ENCODE results near the gene FAAP20.

The FAAP20 gene

DNA sequence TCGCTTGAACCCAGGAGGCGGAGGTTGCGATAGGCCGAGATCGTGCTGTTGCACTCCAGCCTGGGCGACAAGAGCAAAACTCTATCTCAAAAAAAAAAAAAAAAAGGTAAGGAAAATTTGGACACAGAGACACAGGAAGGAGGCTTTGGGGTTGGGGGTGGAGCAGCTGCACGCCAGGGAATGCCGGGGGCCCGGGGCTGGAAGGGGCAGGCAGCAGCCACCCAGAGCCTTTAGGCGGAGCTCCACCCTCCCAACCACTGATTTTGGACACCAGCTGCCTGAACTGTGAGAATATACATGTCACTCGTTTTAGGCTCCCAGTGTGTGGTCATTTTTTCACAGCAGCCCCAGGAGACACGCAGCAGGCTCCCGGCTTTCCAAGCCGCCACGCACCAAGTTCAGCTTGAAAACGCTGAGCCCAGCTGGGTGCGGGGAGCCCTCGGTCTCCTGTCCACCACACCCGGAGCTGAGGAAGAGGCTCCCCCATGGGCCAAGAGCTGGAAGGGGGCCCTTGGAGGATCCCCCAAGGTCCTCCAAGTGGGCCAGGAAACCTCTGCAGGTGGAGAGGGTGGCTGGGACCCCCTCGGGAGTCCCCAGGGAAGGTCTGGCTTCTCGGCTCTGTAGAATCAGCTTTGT lies 5.9 kb upstream of the FAAP20 start:
- in situ Hi-C loops (cut with MboI; ENCODE audit: low pct_unique_long_range_greater_than_20kb, low sequenced_read_pairs): no loop called here

DNA sequence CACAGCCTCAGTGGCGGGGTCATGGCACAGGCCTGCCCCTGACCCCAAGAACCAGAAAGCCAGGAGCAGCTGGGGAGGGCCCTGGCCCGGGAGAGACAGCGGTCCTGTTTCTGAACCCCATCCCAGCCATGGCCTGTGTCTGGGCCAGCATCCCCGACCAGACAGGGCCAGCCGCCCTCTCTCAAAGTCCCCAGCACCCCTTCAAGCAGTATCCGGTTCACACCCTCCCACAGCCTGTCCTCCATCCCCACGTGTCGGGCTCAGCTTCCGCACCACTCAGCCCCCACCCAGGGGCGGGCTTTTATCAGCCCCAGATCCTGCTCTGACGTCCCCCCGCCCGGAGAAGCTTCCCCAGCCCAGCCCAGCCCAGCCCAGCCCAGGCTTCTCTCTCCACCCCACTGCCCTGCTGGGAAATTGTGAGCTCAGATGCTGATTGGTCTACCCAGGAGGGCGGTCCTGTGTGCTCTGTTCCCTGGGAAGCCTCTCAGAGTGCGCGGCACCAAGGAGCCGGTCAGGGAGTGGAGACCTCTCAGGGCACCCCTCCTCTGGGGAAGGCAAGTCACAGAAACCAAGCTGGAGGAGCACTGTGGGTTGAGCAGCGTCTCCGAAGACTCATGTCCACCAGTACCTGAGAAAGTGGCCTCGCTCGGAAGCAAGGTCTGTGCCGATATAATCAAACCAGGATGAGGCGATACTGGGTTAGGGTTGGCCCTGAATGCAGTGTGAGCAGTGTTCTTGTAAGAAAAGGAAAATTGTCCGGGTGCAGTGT lies 4.7 kb upstream of the FAAP20 start:
- in situ Hi-C loops (cut with MboI; ENCODE audit: low pct_unique_long_range_greater_than_20kb, low sequenced_read_pairs): loop anchor here (10.0 to 25.0 kb wide), 2 partner anchors 176 to 588 kb away; no protein-coding TSS in a partner anchor
- DNase-seq: no peak

More for the DNA sequence above, 5.9 kb upstream of the FAAP20 start:
- DNase-seq: no peak

DNA sequence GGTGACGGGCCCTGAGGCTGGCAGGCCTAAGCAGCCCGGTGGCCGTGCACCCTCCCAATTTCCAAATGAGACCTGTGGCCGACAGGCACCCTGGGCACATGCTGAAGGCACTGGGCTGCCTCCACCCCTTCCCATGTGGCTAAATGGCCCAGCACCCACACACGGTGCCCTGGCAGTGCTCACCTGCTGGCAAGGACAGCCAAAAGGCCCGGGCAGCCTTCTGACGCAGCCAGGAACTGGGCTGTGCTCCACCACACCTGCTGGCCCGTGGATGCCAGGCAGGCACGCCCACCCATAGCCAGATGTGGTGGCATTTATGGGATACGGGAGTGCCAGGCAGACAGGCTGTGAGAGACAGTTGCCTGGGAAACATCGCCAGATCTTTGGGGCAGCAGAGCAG lies 4.0 kb upstream of the FAAP20 start:
- no peak for DNase-seq
- in situ Hi-C loops (cut with MboI; ENCODE audit: low pct_unique_long_range_greater_than_20kb, low sequenced_read_pairs): loop anchor here (10.0 to 25.0 kb wide), 2 partner anchors 176 to 589 kb away; no protein-coding TSS in a partner anchor

DNA sequence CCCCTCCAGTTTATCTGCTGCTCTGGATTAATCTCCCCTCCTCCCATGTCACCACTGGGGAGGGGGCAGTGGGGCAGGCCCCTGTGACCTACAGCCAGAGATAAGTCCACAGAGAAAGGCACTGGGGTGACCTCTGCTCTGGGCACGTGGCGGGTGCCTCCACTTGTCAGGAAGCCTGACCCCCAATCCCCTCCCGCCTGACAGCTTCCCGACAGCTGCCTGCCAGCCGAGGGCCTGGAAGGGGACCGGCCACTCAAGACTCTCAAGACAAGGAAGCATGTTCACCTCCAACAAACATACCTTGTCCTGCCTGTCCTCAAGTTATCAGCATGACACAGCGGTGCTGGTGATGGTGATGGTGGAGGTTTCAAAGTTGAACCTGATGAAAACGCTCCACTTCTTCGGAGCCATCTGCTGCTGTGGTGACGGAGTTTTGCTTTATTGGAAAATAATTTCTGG lies 3.2 kb upstream of the FAAP20 start:
- in situ Hi-C loops (cut with MboI; ENCODE audit: low pct_unique_long_range_greater_than_20kb, low sequenced_read_pairs): loop anchor here (10.0 to 25.0 kb wide), 2 partner anchors 177 to 590 kb away; no protein-coding TSS in a partner anchor
- DNase-seq: no peak

DNA sequence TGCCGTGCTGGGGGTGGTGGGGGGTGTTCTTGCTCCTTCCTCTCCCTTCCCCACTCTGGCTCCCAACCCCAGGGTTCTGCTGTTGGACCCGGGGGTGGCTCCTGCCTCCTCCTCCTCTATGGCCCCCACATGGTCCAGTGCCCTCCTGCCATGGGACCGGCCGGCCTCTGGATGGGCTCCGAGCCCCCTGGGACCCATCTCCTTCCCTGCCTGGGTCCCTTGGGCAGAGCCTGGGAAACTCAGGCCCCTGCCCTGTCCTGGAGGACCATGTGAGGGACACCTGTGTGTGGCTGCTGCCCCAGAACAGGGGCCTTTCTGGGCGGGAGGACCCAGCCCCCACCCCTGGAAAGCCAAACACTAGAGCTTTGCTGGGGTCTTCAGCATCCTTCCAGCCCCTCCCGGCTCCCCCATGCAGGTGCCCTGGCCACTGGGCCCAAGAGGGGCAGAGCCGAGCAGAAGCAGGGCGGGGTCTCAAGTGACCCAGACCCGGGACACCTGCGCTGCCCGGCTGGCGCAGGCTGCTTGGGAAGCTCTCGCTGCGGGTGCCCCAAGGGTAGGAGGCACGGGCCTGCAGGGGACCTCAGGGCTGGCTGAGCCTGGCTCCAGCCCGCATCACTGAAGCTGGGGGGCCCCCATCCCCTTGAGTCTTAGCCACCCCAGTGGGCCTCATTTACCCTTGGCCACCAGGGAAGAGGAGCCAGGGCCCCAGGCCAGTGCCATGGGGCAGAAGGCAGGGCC lies 2.5 kb upstream of the FAAP20 start:
- no peak for DNase-seq
- in situ Hi-C loops (cut with MboI; ENCODE audit: low pct_unique_long_range_greater_than_20kb, low sequenced_read_pairs): loop anchor here (10.0 to 25.0 kb wide), 2 partner anchors 178 to 590 kb away; no protein-coding TSS in a partner anchor

DNA sequence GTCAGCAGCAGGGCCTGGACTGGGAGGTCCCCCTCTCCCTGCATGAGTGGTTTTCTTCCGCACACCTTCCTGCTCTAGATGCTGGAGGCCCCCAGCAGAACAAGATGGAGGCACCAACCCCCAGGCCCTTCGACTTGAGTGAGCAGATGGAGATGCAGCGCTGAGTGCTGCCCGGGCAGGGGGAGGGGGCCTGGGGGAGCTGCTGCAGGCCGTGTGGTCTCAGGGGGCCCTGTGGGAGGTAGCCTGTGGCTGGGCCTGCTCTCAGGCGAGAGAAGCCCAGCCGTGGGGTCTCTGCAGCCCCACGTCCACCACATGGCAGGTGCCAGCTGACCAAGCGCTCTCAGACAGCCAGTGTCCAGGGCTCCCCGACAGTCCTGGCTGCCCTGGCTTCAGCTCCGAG lies 1.2 kb upstream of the FAAP20 start:
- in situ Hi-C loops (cut with MboI; ENCODE audit: low pct_unique_long_range_greater_than_20kb, low sequenced_read_pairs): loop anchor here (10.0 to 25.0 kb wide), 2 partner anchors 179 to 592 kb away; no protein-coding TSS in a partner anchor

DNA sequence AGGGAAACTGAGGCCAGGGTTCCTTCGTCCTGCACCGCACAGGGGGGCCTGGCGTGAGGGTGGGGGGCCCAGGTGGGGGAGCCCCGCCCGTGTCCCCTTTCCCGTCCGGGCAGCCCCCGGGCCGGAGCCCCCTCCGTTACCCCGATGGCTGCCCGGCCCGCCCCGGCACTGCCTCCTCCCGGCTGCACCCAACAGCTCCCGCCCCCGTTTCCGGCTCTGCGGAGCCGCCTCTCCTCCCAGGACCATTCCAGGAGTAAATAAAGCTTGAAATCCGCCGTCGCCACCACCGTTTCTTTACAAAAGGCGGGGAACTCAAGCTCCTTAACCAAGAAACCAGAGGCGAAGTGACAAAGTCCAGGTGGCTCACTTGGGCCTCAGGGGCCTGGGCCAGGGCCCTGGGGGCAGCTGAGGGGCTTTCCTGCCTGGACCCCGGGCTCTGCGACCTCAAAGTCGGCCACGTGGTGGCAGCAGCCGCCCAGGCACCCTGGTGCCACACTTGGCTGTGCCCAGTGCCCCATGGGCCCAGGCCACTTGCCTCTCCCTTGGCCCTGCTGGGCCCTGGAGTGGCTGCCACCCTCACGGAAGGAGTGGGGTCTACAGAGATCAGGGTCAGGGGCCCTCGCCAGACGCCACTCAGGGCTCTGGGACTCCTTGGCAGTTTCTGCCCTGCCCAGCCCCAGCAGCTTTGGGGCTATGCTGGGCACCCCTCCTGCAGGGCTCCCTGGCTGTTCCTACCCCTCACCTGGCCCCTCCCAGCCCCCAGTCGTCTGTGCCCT lies 514 bp upstream of the FAAP20 start:
- peak; percentile 89 for DNase-seq
- in situ Hi-C loops (cut with MboI; ENCODE audit: low pct_unique_long_range_greater_than_20kb, low sequenced_read_pairs): loop anchor here (10.0 to 25.0 kb wide), 2 partner anchors 180 to 592 kb away; no protein-coding TSS in a partner anchor

More for the DNA sequence above, 1.2 kb upstream of the FAAP20 start:
- DNase-seq: no peak

DNA sequence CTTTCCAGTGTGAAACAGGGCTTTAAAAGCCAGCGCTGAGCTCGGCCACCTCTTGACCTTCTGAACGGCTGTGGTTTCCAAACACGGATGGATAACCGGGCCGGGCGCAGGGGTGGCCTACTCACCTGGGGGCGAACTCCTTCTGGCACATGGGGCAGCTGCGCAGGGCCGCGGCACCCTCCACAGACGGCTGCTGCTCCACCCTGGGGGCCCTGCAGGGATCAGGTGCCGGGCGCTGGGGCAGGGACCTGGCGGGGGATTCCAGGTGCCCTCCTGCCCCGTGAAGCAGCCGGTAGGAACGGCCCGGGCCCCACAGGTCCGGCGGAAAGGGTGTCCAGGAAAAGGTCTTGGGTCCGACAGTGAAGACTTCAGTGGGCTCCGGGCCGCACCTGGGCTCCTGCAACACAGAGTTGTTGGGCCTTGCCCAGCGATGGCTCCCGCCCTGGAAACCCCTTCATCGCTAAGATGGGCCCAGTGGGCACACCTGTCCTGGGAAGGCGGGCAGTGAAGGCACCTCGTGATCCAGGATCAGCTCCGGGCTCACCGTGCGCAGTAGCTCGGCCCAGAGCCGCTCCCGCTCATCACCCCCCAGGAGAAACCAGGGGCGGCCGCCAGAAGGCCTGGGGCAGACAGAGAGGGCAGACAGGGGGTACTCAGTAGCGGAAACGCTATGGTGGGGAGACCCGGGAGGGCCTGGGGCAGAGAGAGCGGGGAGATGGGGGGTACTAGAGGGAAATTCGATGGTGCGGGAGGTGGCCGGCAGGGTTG lies 874 bp downstream of the FAAP20 start:
- in situ Hi-C loops (cut with MboI; ENCODE audit: low pct_unique_long_range_greater_than_20kb, low sequenced_read_pairs): loop anchor here (10.0 to 25.0 kb wide), 2 partner anchors 181 to 594 kb away; no protein-coding TSS in a partner anchor

DNA sequence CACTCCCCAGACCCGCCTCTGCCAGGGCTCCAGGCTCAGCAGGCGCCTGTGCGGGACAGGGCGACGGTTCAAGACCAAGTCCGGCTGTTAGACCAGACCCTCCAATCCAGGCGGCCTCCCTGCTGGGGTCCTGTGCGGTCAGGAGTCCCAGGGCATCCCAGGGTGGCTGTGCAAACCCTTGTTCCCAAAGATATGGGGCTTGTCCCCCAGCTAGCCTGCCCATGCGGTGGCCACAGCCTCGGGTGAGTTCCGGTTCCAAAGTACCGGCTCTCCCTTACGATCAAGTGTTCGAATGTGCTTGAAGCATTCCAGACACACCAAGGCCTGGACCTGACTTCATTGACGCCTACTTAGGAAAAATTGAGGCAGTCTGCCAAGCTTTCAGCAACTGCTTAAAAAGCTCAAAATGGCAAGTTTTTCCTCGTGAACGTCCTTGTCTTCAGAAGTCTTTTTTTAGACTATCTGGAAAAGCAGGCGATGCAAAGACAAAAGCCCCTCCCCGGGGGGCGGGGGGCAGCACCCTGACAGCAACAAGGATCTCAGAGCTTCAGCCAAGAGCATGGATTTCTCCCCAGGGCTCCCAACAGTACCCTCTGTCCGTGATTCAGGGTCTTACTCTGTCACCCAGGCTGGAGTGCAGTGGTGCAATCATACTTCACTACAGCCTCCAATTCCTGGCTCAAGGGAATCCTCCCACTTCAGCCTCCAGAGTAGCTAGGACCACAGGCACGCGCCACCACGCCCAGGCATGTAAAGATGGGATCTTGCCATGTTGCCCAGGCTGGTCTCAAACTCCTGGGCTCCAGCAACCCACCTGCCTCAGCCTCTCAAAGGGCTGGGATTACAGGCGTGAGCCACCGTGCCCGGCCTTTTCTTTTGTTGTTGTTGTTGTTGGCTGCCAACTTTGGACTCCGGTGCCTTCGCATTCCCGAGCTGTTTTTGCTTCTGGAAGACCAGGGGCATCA lies 2.3 kb downstream of the FAAP20 start:
- no peak for DNase-seq
- in situ Hi-C loops (cut with MboI; ENCODE audit: low pct_unique_long_range_greater_than_20kb, low sequenced_read_pairs): loop anchor here (10.0 to 25.0 kb wide), 2 partner anchors 182 to 595 kb away; no protein-coding TSS in a partner anchor

More for the DNA sequence above, 874 bp downstream of the FAAP20 start:
- no peak for DNase-seq

DNA sequence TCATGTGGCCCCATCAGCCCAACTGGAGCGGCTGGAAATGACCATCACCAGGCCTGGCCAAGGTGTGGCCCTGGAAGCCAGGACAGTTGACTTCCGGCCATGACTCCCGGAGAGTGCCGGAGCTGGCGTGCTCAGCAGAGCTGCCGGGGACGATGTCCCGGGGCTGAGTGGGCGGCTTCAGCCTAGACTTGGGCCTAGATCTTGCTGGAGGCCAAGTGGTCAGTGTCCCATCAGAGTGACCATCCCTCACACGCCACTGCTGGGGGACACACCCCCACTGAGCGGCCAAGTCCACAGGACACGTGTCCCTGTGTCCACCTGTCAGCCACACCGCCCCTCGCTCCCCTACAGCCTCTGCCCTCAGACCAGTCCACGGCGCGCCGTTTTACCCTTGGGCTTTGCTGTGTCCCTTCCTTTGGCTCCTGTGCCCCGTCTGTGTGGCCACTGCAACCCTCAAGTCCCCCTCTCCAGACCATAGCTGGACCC lies 4.0 kb downstream of the FAAP20 start:
- DNase-seq: no peak
- in situ Hi-C loops (cut with MboI; ENCODE audit: low pct_unique_long_range_greater_than_20kb, low sequenced_read_pairs): loop anchor here (10.0 to 25.0 kb wide), 2 partner anchors 184 to 597 kb away; no protein-coding TSS in a partner anchor

DNA sequence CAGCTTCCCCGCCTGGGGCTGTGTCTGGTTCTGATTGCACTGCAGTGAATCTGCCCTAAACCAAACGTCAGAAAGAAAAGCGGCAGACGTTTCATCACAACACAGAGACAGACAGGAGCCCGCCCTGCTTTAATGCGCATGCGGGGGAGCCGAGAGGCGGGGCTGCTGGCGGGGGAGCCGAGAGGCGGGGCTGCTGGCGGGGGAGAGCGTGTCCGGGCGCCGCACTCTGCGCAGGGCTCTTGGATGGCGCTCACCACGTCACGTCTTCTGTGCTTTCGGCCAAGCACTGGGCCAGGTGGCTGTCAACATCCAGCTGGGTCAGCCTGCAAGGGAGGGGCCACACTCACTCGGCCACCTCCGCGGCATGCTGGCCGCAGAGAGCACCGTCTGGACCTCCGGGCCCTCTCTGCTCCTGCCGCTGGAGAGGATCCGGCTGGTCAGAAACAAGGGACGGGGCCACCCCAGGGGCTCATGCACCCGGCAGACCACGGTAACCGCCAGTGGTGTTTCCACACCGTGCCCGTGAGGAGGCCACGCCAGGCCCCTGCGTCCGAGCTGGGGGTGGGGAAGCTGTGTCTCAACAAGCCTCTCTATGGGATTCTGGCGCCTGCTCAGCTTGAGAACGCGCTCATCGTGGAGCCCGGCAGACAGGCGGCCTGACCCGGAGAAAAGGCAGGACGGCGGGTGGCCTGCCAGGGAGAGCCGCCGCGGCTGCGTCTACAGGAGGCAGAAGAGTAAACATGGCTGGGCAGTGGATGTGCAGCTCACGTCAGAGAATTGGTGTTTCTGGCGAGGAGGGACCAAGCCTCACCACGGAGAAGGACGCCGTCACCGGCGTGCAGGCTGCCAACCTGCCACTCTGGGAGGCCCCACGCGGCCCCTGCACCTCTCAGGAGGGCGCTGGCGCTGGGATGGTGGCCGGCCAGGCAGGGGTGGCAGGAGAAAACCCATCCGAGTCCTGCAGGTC lies 4.8 kb downstream of the FAAP20 start:
- in situ Hi-C loops (cut with MboI; ENCODE audit: low pct_unique_long_range_greater_than_20kb, low sequenced_read_pairs): loop anchor here (10.0 to 25.0 kb wide), 2 partner anchors 185 to 598 kb away; no protein-coding TSS in a partner anchor
- DNase-seq: no peak

DNA sequence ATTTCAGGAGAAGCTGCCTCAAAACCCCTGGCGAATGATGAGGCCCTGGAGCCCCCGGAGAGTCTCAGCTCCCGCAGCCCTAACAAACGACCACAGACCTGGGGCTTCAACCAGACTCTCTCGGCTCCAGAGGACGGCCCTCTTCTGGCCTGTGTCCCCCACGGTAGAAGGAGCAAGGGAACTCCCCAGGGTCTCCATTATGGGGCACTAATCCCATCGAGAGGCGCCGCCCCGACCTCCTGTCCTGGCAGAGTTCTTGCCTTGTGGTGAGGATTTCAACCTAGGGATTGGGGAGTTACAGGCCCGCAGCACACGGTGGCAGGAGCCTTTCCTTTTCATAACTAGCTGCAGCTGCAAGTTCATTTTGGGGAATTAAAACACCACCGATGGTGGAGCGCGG lies 6.2 kb downstream of the FAAP20 start:
- in situ Hi-C loops (cut with MboI; ENCODE audit: low pct_unique_long_range_greater_than_20kb, low sequenced_read_pairs): loop anchor here (25.0 kb wide), 1 partner anchor 599 kb away; no protein-coding TSS in a partner anchor
- no peak for DNase-seq

DNA sequence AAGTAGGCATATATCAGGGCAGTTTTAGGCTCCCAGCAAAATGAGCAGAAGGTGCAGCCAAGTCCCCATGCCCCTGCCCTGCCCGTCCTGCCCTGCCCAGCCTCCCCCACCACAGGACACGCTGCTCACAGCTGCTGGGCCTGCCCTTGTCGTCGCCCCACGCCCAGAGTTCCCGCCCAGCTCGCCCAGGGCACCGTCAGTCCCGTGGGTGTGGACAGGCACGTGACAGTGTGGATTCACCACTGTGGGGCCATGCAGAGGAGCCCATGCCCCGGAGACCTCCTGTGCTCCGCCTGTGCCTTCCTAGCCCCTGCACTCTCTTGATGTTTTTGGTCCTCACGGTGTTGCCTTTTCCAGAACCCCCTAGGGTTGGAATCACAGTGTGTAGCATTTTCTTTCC lies 7.0 kb downstream of the FAAP20 start:
- in situ Hi-C loops (cut with MboI; ENCODE audit: low pct_unique_long_range_greater_than_20kb, low sequenced_read_pairs): loop anchor here (25.0 kb wide), 1 partner anchor 600 kb away; no protein-coding TSS in a partner anchor
- DNase-seq: no peak

DNA sequence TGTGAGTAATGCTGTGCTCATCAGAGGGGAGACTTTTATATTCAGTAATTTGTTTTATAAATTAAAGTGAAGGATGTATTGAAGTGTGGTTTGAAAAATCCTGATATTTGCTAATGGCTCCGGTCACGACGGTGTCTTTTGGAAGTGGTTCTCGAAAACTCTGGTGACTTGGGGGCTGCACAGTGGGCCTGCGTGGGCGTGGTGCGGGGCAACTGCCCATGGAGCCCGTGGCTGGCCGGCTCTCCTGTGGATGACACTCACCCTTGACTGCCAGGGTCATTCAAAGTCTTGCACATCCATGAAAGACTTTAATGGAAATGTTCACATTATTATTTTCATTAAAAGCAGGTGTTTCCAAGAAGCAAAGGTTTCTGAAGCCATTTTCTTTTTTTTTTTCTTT lies 7.7 kb downstream of the FAAP20 start:
- in situ Hi-C loops (cut with MboI; ENCODE audit: low pct_unique_long_range_greater_than_20kb, low sequenced_read_pairs): loop anchor here (25.0 kb wide), 1 partner anchor 600 kb away; no protein-coding TSS in a partner anchor
- DNase-seq: no peak

Data from KBM-7 (cell line).